Stimulated activated CD8-positive, alpha-beta memory T cell treated with anti-CD3 and anti-CD28 coated beads, Interleukin-2, amount 100 ng/mL, for 48 hours (primary cell): Measurements from ENCODE around the gene SLC41A3.
"Not testable (repeated sequence)": the region's sequence is repeated elsewhere in the genome, so short reads cannot be mapped to it uniquely, and the experiment has no call there.

ENCODE experiments used
- DNase-seq, 2 donors: peaks; one replicate each; pipeline ENCODE4 v3.0.0-alpha.2; 2020; ENCODE audit warnings: low read depth in 2 of 2

The SLC41A3 gene

DNA sequence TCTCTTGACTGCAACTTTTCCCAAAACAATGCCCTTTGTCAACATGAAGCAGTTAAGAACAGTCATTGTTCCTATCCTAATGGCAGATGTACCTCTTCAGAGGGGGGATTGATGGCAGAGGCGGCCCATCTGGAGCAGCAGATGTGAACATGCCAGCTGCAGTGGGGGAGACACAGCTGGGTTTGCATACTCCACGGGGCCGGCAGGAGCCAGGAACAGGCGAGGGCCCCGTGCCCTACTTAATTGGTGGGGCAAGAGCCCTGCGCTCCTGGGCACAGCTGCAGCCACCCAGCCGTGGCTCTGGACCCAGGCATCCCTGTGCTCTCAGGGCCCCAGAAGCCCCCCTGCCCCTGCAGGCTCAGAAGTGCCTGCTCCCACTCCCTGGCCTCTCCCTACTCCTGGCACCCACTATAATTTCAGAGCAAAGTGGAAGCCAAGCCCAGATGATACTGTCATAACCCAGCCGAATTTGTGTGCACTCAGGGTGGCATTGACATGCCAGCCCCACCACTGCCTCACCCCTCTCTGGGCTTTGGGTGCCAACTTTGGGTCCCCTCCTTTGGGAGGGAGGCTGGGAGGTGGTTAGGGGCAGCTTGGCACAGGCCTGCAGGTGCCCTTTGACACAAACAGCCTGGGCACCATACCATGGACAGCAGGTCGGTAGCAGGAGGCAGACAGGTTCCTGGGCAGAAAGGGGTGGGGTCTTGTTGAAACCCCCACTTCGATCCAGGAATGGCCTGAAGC is 80.3 kb downstream of the SLC41A3 start:
- no peak for DNase-seq

DNA sequence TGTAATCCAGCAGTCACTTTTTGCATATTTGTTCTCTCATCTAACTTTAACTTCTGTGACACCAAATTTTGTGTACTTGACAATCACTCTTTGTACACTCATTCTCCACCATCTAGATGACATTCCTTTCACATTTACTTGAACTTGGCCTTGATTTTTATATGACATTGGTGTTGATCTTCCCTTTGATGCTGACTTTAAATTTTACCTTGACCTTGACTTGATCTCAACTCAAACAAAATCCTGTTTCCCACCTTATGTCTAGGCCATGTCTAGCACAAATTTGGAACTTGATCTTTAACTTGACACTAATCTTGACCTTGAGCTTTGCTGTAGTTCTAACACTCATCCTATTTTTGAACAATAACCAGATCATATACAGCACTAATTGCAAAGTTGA is 81.7 kb downstream of the SLC41A3 start:
- DNase-seq = no peak

DNA sequence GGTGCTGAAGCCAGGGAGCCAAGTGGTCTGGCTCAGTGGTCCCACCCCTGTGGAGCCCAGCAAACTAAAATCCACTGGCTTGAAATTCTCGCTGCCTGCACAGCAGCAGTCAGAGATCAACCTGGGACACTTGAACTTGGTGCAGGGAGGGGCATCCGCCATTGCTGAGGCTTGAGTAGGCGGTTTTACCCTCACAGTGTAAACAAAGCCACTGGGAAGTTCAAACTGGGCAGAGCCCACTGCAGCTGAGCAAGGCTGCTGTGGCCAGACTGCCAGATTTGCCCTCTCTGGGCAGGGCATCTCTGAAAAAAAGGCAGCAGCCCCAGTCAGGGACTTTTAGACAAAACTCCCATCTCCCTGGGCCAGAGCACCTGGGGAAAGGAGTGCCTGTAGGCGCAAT is 87.2 kb downstream of the SLC41A3 start:
- not testable (repeated sequence) for DNase-seq

DNA sequence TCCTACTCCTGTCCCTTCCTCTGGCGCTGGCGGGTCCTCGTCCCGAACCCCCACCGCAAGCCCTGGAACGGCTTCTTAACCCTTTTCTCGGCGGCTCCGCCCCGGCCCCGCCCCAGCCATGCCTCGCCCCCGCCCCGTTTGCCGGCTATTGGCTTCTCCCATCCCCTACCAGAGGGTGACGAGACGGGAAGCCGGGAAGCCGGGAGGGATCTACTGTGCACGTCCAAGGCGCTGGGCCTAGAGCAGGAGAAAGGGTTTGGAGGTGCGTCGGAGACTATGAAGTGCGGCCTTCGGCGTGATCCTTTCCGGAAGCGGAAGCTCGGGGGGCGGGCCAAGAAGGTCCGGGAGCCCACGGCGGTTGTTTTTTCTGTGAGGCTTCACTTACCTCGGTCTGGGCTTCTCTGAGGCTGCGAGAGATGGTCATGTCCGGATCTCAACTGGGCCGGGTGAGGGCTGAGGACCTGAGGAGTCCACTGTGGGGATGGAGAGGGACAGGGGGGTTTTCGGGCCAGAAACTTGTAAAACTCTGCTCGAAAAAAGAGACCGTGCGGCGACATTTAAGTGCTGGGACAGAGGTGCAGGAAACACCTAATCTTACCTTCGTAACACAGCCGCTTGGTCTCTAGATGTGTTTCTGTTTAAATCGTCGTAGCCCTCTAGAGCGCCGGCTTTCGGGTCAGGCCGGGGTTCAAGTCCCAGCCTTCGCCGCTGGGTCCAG is 93.5 kb downstream of the SLC41A3 start:
- peak; percentile 51 to 74 for DNase-seq

DNA sequence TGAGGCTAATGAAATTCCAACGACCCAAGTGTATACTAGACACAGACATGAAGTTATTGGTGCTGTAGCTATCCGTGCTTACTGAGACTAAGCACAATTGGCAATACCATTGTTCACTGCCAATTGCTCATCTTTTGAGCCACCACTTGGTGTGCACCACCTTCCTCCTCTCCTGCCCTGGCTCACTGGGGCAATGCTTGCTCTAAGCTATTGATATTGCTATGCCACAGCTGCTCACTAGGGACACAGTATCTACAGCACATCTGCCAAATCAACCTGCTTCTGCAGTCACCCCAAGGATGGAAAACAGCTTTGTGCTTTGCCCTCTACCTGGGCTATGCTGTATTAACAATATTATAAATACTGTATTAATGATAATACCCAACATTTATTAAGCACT is 99.0 kb downstream of the SLC41A3 start:
- DNase-seq = not testable (repeated sequence)

DNA sequence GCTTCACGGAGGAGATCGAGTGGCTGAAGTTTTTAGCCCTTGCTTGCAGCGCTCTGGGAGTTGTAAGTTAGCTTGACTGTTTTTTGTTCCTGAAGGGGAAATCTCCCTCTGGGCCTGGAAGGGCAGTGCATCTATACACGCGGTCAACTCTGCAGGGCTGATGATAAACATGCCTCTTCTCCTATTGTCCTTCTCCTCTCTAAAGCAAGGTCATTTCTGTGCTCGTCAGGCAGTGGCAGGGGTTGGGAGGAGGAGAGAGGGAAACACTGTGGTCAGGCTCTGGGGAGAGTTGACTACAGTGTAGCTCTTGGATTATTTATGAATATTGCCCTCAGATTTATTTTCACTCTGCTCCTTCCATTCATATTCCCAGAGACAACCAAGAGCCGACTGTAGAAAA is 106.8 kb downstream of the SLC41A3 start:
- DNase-seq = not testable (repeated sequence)

DNA sequence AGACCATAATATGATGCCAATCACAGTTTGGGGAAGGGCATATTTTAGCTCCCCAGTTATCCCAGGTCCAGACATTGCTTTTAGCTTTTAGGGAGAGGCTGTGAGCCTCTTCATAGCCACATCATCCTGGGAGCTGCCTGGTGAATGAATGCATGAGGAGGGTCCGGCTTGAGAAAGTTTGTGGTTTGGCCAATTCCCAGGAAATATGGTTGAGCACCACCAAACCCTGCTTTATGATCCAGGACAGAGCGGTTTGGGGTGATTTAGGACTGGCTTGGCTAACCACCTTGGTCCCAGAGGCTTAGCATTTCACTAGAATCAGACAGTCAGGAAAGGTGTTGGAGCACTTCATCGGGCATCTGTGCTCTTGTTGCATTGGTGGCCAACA is 107.9 kb downstream of the SLC41A3 start:
- DNase-seq = not testable (repeated sequence)

DNA sequence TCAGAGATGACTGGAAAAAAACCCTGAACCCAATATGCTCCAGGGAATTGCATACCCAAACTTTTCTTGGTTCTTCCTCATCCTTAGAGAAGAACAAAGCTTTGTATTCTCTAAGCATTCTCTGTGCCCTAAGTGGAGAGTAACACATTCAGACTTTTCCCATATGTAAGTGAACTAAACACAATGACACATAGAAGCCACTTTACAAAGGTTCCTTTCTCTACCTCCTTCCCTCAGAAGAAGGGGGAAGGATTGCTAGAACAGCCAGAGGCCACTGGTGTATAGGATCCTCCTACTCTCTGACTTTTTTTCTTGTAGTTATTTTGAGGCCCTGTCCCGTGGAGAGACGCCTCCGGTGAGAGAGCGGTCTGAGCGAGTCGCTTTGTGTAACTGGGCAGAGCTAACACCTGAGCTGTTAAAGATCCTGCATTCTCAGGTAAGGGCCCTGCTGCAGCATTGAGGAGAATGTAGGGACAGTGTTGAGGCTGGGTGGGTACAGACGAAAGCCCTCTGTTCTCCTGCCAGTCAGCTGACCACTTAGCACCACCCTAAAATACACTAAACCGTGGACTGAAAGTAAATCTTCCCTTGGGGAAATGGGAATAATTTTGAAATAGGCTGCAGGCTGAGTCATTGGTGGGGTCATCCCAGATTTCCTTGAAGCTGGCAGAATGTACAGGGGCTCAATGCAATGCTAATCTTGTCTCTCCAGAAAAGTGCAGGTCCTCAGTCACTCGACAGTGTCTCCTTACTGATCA is 108.5 kb downstream of the SLC41A3 start:
- DNase-seq = not testable (repeated sequence)

DNA sequence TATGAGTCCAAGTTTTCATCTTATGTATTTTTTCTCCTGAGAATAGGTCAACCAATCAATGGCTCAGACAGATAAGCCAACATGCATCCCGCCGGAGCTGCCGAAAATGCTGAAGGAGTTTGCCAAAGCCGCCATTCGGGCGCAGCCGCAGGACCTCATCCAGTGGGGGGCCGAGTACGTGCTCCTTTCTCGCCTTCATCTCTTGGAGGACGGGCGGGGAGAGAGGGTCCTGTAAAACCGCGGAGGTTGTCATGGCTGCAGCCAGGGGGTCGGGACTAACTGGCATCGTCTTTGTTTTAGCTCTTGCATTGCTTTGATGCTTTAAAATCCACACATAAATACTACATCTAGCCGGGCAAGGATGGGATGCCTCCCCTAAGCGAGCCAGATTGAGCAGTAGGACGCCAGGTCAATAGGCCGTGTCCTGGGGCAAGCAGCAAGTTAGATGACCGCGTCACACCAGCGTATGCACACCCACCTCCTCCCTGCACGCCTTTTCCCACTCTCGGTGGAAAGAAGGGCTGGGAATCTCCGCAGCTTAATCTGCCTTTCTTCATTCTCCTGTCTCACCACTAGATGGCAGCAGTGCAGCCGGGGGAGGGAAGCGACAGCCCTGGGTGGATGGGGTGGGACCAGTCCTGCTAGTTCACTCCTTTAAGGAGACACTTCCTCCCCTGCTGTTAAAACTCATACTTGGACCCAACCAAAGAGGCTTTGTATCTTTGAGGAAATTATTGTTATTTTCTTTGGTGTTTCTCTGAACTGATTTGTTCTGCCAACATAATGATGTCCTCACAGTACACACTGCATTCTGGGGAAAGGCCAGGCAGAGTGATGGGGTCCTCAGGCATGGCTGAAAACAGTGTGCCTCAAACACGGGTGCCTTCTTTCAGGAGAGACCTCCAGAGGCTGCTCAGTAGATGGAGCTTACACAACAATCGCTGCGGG is 111.7 kb downstream of the SLC41A3 start:
- not testable (repeated sequence) for DNase-seq

DNA sequence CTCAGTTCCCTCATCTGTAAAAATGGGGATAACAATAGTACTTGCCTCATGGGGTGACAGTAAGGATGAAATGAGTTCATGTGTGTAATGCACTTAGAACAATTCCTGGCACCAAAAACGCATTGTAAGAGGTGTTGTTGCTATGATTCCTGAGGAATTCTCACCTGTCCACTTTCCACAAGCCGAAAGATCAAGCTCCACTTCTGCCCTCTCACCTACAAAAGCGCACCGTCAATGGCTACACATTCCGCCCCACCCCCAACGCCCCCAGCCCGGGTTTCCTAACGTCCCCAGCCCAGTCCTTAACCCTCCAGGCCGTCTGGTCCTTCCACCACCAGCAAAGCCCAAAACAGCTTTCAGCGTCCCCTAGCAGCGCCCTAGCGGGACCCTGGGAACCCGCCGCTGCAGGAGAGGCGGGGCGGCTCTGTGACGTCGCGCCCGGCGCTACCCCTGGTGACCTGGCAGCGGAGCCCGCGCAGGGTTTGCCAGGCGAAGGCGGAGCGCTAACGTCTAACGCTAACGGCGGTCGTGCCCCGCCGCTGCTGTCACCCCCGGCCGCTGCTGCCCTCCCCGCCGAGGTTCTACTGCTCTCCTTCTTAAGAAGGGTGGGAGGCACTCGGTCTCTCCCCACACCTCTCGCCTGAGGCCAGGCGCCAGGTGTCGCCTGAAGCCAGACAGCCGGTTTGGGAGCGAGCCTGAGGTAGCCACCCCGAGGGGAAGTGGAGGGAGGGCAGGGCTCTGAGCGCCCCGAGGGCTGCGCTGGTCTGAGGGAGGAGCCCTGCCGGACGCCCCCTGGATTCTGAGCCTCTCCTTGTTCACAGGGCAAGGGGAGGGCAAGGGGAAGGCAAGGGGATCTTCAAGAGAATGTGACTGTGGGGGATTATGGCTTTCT is 115.0 kb downstream of the SLC41A3 start, which contains the start of gene ROPN1B:
TSS of gene ROPN1B (plus strand) at position 478 of the 892 bp plus-strand sequence. CDS start 2,877 bp downstream, outside the sequence.
- not testable (repeated sequence) for DNase-seq

DNA sequence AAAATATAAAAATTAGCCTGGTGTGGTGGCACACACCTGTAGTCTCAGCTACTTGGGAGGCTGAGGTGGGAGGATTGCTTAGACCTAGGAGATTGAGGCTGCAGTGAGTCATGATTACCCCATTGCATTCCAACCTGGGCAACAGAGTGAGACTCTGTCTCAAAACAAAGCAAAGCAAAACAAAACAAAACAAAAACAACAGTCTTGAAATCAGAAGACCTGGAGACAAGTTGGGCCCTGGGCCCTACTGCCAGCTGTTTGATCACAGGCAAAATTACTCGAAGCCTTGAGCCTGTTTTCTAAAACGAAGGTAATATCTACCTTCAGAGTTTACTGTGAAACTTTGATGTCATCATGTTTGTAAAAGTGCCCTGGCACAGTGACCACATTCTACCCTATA is 115.8 kb downstream of the SLC41A3 start:
- not testable (repeated sequence) for DNase-seq

DNA sequence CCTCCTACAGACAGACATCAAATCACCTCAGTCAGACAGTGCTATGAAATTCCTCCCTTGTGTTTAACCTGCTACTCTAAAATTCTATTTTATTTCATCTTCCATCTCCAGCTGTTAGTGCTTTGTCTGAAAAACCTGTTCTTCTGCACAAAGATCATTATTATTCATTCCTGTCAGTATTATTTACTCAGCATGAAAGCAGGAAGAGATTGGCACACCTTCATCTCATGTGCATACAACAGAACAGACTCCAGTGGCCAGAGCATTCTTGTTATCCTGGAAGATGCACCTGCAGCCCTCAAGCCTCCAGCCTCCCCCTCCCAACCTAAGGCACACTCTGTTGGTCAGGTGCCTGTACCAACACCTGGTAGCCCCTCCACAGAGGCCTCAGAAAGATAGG is 116.8 kb downstream of the SLC41A3 start:
- DNase-seq = no peak

DNA sequence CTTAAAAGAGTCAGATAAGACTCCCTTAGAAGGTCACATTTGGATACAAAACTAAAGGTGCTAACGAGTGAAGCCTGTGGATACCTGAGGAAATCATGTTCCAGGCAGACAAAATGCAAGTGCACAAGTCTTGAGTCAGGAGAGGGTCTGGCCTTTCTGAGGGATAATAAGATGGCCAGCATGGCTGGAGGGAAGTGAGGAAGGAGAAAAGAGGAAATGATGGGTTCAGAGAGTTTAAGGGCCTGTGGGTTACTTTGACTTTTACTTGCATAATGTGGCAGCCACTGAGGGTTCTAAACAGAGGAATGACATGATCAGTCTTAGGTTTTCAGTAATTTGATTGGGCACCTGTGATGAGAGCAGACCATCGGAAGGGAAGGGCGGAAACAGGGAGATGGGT is 118.4 kb downstream of the SLC41A3 start:
- DNase-seq = no peak

DNA sequence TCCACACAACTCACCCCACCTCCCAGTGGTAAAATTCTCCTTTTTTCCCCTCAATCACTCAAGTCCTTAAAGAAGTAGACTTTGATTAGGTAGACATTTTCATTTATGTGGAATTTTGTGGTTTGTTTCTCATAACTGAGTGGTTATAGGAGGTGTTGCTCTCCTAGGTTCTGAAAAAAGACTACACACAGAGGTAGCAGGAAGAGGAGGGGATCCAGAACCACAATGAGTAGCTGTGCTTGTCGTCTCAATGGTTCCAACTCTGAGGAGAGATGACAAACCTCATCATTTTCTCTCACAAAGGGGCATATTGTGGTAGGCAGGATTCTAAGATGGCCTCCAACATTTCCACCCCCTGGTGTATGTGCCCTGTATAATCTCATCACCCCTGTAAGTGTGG is 120.1 kb downstream of the SLC41A3 start:
- not testable (repeated sequence) for DNase-seq

DNA sequence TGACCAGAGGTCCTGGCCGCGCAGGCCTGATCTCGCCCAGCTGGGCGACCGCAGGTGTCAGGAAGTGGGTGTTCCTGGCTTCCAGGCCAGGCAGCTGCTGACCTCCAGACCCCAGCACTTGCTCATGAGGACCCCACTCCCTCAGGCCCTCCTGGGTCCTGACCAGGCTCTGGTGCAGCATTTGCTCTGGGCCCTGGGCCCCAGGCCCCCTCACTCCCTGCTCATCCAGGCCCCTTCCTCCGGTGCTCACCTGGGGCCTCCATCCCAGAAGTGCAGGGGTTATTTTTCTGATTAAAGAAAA is 122.7 kb downstream of the SLC41A3 start:
- no peak for DNase-seq

DNA sequence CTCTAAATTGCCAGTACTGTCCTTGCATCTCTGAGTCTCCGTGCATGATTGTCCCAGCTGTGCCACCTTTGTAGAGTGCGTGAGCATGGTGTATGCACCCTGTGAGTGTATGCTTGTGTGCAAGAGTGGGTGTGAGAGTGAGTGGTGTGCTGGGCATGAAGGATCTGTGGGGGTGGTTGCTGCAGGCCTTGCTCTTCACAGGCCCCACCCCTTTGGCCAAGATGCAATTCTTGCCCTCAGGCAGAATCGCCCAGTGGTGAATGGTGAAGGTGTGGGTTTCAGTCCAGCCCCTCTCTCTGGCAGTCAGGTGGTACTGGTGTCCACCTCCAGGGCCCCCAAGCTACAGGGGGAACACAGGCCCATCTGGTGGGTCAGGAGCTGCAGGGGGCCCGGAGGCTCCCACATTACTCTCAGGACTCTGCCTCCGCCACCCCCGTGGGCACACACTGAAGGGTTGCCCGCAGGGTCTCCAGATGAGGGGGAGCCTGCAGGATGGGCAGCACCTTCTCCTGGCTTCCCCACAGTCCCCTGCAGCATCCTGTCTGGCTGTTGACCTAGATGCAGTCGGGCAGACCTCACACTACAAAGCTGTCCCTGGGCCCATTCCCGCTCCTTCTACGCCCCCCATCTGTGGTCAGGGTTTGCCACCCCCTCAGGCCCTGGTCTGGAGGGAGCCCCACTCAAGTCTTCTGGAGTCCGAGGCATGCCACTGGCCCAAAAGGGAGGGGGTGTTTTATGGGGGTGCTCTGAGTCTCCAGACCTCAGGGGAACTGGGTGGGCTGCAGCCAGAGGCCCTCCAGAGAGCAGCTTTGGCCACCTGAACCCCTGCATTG is 123.3 kb downstream of the SLC41A3 start:
- DNase-seq = no peak

DNA sequence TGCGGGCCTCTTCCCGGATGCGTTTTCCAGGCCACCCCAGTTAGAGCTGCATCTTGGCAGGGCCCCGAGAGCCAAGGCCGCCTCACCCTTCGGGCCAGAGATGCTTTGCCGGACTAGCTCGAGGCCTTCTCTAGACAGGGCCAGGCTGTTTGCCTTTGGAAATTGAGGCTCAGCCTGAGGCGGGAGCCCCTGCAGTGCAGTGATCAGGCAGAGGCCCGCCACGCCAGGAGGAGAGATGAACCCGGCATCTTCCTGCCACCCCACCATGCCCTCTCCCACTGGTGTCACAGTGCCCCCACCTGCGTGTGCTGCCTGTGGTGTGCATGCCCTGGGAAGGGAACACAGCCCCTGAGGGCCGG is 123.9 kb downstream of the SLC41A3 start:
- DNase-seq = no peak

DNA sequence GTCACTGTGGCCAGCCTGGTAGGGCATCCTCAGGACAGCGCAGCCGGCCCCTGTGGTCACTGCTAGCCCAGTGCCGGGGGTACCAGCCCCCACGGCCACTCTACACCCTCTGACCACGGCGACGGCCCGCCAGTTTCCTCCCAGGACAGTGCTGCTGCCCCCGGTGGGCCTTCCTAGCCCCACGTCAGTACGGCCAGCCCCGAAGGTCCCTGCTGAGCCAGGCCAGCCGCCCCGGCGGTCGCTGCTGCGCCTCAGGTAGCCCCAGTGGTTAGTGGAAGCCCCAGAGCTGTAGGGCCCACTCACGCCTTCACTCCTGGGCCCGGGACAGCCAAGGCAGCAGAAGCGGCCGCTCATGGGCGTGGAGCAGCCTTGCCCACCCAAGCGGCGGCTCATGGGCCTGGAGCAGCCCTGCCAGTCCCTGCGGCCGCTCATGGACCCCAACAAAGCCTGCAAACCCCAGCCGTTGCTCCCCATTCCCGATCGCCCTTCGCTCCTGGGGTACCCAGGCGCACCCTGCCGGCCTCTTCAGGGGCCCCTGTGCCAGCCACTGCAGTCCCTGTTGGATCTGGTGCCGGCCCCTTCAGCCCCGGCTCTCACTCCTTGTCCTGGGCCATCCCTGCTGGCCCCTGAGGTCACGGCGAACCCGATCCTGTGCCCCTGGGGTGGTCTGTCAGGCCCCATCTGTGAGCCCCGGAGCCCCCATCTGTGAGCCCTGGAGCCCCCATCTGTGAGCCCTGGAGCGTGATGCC is 124.4 kb downstream of the SLC41A3 start:
- no peak for DNase-seq
